Activated CD4-positive, alpha-beta T cell treated with anti-CD3 and anti-CD28 coated beads, Interleukin-10, Interleukin-2, amounts not matched to agents 100 ng/mL and 50 ng/mL, durations not matched to agents 16 hours and 8 hours (primary cell): ENCODE data around the gene IFNLR1.

Experiments used
- DNase-seq: peaks from one replicate; pipeline ENCODE4 v3.0.0-alpha.2; 2020

Gene IFNLR1

DNA sequence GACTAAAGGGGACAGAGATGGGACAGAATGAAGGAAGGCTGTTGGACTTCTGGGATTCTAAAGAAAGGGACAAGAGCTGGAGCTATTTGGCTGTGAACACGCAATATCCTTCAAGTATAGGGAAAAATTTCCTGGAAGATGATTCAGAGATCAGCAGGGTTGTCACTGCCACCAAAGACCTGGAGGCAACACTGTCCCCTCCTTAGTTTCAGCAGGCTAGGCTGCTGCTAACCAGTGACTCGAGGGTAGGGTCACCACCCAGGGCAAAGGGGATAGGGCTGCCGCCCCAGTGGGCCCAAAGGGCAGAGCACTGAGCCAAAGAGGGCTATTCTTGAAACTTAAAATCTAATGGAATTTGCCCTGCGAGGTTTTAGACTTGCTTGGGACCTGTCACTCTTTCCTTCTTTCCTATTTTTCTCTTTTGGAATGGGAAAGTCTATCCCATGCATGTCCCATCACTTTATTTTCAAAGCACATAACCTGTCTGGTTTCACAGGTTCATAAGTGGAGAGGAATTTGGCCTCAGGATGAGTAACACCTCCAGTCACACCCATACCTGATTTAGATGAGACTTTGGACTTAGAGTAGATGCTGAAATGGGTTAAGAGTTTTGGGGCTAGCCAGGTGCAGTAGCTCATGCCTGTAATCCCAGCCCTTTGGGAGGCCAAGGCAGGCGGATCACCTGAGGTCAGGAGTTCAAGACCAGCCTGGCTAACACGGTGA is 11.9 kb downstream of the IFNLR1 start:
- no peak for DNase-seq

DNA sequence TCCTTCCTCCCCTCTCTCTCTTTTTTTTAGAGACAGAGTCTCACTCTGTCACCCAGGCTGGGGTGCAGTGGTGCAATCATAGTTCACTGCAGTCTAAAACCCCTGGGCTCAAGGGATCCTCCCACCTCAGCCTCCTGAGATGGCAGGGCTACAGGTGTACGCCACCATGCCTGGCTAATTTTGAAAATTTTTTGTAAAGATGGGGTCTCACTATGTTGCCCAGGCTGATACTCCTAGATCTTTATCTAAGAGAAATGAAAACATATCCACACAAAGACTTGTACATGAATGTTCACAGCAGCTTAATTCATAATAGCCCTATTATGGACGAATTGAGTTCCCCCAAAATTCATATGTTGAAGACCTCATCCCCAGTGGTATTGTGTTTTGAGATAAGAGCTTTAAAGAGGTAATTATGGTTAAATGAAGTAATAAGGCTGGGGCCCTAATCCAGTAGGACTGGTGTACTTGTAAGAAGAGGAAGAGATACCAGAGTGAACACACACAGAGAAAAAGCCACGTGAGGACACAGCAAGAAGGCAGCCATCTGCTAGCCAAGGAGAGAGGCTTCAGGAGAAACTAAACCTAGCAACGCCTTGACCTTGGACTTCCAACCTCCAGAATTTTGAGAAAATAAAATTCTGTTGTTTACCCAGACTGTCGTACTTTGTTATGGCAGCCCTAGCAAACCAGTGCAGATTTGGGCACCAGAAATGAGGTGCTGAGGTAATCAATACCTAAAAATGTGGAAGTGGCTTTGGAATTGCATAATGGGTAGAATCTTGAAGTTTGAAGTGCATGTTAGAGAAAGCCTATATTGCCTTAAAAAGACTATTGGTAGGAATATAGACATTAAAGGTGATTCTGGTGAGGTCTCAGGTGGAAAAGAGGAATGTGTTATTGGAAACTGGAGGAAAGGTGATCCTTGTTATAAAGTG is 13.2 kb downstream of the IFNLR1 start:
- DNase-seq: no peak

GRCh38 chr1:24172598-24172997 is 14.5 kb downstream of the IFNLR1 start:
- no peak for DNase-seq

DNA sequence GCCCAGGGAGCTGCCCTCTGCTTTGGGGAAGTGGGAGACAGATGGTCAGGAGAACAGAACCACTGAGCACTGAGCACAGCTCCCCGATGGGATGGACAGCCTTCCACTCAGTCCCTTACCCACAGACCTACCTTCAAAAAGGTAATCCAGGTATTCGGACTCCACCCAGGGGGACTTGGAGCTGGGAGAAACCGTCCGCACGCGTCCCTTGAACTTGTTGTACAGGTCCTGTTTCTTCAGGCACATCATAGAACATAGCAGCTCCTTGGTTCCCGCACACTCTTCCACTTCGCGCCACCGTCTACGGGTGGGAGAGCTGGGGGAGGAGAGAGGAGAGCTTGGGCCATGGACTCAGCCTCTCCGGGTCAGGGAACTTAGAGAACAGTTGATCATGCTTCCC is 17.8 kb downstream of the IFNLR1 start:
- DNase-seq: no peak

GRCh38 chr1:24168245-24168644 is 18.8 kb downstream of the IFNLR1 start:
- DNase-seq: no peak

DNA sequence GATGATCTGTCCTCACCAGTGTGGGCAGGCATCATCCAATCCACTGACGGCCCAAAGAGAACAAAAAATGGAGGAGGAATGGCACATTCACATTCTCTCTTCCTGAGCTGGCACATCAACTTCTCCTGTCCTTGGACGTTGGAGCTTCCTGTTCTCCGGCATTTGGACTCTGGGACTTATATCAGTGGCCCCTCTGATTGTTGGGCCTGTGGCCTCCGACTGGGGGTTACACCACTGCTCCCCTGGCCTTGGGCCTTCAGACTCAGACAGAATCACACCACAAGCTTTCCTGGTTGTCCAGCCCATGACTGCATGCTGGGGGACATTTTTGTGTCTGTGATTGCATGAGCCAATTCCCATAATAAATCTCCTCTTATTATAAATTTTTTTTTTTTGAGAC is 20.1 kb downstream of the IFNLR1 start:
- DNase-seq: no peak

DNA sequence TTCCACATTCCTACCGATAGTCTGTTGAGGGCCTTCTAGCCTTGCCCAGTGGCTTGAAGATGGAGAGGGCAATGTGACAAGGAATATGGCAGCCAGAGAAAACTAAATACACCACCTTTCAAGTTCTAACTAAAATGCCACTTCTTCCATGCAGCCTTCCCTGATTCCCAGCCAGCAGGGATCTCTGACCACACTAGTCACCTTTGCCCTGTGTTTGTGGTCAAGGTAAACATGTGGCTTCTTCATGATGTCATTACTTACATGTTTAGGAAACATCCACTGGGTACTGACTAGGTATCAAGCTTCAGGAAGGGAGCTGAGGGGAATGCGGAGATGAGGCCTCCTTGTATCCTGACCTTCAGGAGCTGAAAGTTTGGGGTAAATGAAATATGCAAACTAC is 21.6 kb downstream of the IFNLR1 start:
- no peak for DNase-seq

DNA sequence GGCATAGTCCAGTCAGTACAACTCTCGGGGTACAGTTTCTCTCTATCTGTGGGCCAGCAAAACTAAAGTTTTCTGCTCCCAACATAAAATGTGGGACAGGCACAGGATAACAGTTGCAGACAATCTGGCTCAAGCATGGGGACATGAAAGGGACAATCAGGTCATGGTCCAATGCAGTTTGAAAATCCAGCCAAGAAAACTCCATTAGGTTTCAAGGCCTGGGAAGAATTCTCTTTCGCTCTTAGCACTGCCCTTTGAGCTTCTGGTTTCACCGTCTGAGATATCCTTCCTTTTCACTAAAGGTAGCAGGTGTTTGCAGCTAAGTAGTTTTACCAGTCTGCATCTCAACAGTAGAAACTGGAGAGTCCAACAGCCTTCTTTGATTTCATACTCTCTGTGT is 23.1 kb downstream of the IFNLR1 start:
- no peak for DNase-seq

DNA sequence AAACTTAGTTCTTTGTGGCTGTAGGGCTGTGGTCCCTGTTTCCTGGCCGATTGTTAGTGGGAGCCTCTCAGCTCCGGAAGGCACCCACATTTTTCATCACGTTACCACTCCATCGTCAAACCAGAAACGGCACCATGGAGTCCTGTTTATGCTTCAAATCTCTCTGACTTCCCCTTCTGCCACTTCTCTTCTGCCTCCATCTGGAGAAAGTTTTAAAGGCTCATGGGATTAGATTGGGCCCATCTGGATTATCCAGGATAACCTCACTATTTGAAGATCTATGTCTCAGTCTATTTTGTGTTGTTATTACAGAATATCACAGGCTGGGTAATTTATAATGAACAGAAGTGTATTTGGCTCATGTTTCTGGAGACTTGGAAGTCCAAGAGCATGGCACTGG is 24.9 kb downstream of the IFNLR1 start:
- DNase-seq: no peak

GRCh38 chr1:24161270-24161669 is 25.8 kb downstream of the IFNLR1 start:
- no peak for DNase-seq

- no peak for DNase-seq
These were observed 27.7 kb downstream of the IFNLR1 start for GRCh38 chr1:24159366-24159765.

DNA sequence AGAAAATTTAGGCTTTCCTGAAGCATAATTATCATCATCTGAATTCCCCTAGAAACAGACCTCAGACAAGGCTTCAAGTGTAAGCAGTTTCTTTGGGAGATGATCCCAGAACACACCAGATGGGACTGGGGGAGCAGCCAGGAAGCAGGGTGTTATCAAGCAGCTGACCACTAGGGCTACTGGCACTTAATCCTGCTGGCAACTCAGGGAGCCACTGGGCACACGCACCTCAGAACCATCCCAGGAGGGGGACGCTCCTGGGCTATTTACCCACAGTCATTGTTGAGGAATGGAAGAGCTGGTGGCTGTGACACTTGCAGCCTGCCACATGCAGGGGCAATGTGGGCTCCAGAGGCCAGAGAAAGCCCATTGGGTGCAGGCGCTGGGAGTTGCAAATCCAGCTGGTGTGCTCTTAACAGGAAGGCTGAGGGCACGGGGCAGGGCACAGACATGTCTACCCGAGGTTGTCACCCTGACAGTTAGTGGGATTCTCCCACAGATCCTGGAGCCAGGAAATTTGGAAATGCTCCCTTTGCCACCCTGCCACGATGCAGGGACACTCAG is 29.1 kb downstream of the IFNLR1 start:
- no peak for DNase-seq

DNA sequence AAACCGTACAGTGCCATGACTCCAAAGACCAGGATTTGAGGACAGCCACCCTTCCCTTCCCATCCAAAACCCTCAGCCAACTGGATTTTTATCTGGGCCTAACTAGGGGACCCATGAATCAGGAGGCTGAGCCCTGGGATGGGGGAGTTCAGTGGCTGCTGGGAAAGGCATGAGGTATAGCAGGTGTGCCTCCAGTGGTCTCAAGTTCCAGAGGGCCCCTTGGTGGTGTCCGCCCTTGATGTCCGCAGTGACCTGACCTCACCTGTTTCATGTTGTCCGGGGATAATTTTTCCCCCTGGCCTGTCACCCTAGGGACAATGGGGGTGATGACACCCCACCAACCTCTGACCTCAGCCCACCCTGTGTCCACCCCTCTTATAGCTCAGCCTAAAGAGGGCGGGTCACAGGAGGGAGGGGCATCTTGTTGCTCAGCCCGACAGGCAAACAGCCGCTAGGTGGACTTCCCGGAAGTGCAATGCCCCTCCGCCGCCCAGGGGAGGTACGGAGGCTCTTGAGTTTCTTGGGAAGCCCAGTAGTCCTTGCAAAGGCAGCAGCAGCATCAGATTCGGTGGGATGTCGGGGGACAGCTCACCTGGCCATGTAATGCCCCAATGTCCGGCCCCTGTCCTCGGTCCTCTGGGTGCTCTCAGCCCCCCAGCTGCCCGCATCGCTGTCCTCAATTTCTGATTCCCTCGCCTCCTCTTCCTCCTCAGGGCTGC is 30.4 kb downstream of the IFNLR1 start:
- DNase-seq: no peak

DNA sequence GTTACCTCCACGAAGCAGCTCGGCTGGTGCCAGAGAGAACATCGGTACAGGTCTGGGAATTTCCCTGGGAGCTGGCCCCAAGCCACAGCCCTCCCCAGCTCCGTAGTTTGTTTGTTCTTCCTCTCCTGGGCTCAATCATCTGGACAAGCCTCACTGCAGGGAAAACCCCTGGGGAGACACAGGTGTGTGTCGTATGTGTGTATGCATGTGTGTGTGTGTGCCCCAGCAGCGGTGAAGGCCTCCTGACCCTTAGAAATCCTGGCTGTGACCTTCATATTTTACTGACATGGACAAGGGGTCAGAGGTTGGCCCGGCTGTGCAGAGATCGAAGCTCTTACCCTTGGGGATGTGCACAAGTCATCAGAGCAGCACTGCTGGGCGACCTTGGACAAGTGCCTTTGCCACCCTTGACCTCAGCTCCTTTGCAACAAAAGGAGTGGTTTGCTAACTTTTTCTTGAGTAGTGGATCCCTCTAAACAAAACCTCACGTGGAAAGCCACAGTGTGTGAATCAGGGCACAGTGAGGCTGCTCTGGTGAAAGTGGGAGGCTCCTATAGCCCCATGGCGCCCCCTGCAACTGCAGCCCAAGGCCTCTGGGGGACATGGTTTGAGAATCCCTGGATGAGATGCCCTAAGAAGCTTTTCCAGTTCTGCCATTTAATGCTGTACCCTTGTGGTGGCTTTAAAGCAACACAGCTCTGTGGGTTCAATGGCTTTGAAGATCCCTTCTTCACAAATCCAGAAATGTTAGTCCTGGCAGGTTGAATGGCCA is 31.9 kb downstream of the IFNLR1 start:
- no peak for DNase-seq

GRCh38 chr1:24154215-24154614 is 32.9 kb downstream of the IFNLR1 start:
- no peak for DNase-seq

DNA sequence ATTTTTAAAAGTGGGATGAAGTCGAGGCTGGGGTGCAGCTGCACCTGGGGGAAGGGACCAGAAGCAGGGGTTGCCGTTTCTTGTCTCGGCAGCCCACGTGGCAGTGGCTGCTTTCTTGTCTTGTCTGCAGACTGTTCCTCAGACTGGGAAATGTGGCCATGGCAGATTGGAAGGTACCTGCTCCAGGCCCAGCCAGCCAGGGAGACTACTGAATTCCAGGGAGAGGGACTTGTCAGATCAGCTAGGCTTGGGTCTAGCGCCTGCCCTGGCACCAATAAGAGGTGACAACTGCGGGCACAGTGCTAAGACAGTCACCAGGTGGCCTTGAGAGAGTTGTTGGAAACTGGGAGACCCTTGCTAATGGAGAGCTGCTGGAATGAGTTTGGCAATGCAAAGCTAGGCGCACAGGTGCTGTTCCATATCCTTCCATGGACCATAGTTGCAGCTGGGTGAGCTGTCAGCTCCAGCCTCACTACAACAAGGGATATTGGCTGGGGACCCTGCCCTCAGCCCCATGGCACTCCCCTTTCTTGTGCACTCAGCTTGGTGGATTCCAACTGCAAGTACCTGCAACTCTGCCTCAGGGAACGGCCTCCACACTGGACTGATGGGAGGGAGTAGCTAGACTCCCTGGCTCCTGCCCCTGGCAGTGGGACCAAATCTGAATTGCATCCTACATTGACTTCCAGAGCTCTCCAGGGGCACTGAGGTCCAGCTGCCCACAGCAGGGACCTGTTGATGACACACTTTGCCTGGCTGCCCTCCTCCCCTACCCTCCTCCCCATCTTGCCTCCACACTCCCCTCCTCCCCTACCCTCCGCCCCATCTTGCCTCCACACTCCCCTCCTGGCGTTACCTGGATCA is 34.2 kb downstream of the IFNLR1 start:
- DNase-seq: no peak

- DNase-seq: no peak
These were observed 35.9 kb downstream of the IFNLR1 start for GRCh38 chr1:24151175-24151533.

GRCh38 chr1:24150234-24151174 is 36.6 kb downstream of the IFNLR1 start:
- DNase-seq: peak; percentile 87

GRCh38 chr1:24149866-24150233 is 37.2 kb downstream of the IFNLR1 start:
- DNase-seq: peak; percentile 48

GRCh38 chr1:24147816-24148215 is 39.3 kb downstream of the IFNLR1 start:
- no peak for DNase-seq
